ENCODE measurements around the gene STT3B.

STT3B gene

DNA sequence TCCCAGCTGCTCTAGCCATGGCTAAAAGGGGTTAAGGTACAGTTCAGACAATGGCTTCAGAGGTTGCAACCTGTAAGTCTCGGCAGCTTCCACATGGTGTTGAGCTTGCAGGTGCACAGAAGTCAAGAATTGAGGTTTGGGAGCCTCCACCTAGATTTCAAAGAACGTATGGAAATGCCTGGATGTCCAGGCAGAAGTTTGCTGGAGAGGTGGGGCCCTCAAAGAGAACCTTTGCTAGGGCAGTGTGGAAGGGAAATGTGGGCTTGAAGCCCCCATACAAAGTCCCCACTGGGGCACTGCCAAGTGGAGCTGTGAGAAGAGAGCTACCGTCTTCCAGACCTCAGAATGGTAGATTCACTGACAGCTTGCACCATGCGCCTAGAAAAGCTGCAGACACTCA lies 73.7 kb downstream of the STT3B start:
- DNase-seq = no peak

DNA sequence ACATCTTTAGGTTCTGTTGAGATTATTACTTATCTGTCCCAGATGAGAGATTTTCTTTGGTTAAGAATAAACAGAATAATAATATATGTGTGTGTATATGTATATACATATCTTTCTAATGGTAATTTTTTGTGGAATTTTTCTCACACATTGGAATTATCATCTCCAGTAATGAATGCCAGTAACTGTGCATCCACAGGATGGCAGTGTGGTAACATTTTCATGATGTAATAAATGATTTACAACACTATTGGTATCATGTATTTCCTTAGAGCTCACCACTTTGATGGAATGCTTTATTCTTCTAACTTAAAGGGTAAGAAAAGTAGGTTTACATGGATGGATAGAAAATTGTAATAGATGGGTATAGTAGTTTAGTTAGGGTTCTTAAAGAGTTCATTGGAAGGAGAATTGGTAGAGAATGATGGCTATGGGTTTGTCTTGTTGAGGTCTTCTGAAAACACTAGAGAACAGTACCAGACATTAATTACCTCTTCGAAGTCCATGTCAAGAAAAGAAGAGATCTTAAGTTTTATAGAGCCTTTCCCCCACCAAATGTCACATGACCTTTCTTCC lies 78.1 kb downstream of the STT3B start:
- no peak for DNase-seq

DNA sequence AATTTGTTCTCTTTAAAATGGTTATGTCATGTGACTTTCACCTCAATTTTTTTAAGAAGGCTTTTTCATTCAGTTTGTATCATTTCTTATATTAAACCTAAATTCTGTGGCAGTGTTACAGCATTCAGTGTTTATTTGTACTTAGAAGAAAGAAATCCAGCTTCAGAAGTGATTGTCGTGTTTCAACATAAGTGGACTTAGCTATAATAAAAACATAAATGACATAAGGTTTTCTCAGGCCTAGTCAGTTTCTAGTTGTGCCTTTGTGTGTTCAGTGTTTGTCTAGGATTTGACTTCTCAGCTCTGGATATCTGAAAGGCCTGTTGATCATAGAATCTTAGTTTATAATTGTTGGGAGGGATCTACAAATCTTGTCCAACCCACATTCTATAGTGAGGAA lies 80.5 kb downstream of the STT3B start:
- DNase-seq = no peak

- no peak for DNase-seq
These were observed 80.9 kb downstream of the STT3B start for GRCh38 chr3:31613654-31614053.

DNA sequence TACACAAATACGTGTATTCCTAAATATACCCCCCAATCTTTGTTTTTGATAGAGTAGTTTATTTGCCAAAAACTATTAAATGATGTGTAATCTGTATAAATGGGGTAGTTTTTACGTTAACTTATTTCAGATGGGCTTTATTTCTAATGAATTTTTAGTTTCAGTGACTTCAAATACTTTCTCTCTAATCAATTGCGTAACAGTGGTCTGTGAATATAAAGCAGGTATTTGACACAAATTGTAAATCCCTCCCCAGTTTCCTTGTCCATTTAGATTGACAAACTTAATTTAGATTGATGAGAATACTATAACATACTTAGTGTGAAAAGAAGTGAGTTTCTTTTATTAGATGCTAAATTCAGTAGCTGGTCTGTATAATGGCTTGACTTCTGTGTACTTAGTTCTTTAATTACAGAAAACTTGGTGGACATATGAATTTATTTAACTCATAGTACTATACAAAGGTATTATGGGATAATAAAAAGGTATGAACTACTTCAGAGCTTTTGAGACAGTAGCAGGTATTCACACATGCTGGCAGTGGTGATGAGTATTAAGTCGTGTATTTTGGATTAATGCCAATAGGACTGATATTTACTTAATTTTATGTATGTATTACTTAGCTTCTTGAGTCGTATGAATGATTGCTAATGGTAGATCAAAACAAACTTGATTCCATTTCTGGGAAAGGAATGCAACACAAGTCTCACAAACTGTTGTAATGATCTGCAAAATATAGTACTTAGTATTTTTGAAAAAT lies 81.6 kb downstream of the STT3B start:
- peak; percentile 41 for DNase-seq

DNA sequence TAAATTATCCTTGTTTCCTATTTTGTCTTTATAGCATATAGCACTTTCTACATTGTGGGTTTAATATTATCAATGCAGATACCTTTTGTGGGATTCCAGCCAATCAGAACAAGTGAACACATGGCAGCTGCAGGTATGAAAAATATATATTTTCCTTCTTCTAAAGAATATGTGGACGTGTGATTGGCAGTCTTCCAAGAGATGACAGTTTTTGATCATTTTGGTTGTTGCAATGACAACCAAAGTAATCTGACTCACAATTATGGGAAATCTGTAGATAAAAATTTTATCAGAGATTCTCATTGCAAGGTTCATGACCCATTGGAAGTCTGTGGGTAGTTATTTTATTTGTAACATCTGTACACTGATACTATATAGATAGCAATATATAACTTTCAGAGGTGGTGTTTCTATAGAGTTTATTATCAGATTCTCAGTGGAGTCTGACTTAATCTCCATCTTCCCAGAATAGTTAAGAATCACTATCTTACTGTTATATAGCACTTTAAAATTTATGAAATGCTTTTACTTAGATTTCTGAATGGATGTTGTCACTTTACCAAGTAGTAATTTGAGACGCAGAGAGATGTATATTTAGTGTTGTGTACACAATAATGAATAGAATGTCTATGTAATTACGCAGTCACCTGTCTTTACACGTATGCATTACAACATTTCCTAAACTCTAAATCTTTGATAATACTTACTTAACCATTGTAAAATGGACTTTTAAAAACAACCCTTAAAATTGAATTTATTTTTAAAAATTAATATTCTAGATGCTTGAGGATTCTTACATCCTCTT lies 82.5 kb downstream of the STT3B start:
- peak; percentile 25 for DNase-seq

DNA sequence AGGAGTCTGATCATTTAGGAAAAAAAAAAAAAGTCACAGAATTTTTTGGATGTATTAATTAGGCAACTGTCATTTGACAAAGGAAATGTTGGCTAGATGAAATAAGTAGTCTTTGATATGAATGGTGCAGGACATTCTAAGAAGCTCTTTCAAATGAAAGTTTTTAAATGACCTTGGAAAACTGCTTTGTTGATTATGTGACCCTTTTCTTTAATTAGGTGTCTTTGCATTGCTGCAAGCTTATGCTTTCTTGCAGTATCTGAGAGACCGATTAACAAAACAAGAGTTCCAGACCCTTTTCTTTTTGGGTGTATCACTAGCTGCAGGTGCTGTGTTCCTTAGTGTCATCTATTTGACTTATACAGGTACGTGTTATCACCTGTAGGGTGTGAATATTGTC lies 84.0 kb downstream of the STT3B start:
- no peak for DNase-seq

DNA sequence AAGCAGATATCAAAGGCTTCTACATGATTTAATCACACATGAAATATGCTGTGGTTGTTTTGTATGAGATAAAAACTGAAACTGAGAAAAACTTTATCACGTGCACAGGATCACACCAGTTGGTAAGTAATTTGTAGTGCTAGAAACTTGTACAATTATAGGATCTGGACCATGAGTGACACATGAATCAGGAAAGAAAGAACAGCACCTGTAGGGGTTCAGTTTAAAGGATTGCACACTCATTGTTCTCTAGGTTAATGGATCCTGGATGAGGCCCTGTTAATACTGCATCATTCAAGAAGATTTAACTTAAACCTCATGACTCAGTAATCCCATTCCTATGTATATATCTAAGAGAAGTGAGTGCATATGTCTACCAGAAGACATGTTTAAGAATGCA lies 87.9 kb downstream of the STT3B start:
- DNase-seq = no peak

GRCh38 chr3:31621314-31621713 lies 88.6 kb downstream of the STT3B start:
- DNase-seq = no peak

- DNase-seq = no peak
These were observed 90.0 kb downstream of the STT3B start for GRCh38 chr3:31622636-31623288.

DNA sequence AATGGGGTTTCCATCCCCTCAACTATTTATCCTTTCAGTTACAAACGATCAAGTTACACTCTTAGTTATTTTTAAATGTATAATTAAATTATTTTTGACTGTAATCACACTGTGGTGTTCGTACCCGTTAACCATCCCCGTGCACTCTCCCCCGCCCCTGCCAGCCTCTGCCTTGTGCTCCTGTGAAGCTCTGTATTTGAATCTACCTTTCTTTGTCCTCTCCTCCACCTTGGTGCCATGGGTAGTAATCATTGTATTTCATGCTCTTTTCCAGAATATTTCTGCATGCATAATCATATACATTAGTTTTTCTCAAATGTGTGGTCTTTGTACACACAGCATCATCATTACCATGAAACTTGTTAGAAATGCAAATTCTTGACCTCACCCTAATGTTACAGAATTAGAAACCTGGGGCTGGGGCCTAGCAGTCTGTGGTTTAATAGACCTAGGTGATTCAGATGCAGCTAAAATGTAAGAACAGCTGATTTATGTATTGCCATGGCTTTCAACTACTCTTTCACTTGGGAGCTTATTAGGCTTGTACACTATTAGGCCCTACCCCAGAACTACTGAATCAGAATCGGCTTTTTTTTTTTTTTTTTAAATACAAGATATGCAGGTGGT lies 91.5 kb downstream of the STT3B start:
- no peak for DNase-seq

- DNase-seq = no peak
These were observed 92.6 kb downstream of the STT3B start for GRCh38 chr3:31625358-31625757.

DNA sequence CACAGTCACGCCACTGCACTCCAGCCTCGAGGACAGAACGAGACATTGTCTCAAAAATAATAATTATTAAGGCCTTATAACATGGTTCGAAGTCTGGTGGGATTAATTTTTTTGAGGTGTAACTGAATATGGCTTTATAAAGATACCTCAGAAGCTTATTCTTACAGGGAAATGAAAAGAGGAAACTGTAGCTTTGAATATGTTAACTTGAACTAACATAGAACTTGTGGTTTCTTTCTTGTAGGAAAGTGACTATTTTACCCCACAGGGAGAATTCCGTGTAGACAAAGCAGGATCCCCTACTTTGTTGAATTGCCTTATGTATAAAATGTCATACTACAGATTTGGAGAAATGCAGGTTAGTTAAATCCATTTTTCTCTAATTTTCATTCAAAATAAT lies 96.3 kb downstream of the STT3B start:
- DNase-seq = no peak

GRCh38 chr3:31634476-31634875 lies 101.8 kb downstream of the STT3B start:
- DNase-seq = no peak

DNA sequence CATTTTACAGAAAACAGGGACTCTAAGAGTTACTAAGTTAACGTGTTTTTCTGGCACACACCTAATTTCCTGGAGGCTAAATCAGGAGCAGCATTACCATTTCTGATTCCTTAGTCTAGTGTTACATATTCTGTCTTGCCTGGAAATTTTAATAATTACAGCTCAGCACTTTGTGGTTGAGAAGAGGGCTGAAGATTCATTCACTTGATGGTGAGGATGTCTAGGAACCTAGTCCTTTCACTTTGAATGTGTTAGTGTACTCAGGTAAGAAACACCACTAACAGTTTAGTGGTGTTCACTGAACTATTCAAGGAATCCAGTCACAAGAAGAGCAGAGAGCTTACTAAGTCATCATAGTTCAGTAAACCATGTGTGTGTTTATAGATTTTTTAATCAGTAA lies 102.8 kb downstream of the STT3B start:
- no peak for DNase-seq

- DNase-seq = no peak
These were observed 103.3 kb downstream of the STT3B start for GRCh38 chr3:31636049-31636448.

DNA sequence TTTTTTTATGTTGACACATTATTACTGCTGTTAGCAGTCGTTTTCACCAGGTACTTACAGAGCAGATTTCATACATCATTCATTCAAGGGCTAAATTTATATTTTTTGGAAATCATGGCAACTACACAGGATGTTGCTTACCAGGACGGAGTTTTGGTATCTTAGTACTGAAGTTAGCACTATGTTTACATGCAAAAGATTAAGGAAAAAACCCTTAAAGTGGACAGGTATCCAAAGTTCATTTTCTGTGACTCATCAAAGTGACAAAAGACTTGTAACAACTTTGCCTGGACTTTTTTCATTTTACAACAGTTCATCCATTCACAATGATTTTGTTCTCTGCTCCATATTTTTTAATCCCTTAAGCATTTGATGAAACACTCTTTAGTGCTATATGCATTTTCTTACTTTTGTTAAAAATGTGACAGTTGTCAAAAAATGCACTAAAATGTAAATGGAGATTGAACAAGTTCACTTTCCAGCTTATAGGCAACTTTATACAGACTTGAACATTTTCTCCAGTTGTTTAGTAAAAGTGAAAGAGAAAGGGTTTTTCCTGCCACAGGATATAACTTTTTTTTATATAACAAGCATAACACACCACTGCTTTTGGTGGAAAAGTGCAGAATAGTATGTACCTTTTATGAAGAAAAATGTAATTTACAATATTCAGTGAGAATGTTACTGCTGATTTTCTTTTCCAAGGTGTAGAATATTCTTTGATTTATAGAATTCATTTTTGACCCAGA lies 104.1 kb downstream of the STT3B start:
- no peak for DNase-seq

DNA sequence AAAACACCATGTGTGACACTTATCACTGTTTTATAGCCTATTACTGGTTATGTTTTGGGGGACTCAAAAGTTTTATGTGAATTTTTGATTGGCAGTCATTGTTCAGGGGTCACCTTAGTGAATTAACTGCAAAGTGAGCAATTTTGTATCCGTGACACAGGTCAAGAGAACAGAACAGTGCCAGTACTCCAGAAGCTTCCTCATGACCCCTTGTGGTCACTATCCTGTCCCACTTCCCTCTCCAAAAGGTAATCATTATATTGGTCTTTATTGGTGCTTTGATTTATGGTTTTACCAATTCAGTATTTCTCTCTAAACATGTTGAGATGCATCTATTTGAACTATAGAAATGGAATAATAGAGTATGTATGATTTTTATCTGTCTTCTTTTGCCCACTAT lies 107.1 kb downstream of the STT3B start:
- DNase-seq = no peak

- DNase-seq = no peak
These were observed 112.5 kb downstream of the STT3B start for GRCh38 chr3:31645256-31645655.

DNA sequence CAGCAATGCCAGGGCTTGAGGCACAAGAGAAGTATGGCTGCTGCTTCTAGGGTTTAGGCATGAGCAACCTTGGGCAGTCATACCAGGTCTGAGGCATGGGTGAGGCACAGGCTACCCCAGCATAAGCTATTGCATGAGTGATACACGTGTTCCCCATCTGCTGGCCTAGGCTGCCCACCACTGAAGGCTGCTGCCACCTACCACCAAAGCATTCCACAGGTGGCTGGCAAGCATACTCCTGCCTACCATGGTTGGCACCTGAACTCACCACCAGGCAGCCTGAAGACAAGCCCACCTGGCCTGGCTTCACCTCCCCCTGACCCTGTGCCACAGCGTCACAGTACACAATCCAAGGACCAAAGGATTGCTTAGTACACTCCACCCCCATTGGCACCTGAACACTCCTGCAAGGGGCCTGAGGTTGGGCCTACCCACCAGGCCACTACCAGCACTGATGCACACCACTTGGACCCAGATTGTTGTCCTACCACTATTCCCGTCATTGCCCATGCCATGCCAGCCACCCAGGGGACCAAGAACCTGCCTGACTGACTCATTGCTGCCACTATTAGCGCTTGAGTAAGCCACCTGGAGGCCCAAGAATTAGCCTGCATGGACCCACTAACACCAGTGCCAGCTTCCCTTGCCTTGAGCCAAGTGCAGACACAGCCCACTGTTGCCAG lies 115.7 kb downstream of the STT3B start:
- no peak for DNase-seq

DNA sequence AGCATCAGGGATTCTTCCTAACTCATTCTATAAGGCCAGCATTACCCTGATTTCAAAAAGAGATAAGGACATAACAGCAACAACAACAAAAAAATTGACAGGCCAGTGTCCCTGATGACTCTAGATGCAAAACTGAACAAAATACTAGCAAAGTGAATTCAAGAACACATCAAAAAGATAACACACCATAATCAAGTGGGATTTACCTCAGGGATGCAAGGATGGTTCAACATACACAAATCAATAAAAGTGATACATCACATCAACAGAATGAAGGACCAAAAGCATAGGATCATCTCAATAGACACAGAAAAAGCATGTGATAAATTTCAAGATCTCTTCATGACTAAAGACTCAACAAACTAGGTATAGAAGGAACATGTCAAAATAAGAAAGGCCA lies 119.6 kb downstream of the STT3B start:
- DNase-seq = no peak

DNA sequence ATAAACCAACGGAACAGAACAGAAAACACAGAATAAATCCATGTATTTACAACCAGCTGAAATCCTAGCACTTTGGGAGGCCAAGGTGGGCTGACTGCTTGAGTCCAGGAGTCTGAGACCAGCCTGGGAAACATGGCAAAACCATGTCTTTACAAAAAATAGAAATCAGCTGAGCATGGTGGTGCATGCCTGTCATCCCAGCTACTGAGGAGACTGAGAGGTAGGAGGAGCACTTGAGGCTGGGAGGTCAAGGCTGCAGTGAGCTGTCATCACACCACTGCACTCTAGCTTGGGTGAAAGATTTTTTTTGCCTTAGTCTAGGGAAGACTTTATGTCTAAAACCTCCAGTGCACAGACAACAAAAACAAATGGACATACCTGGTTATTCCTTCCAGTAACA lies 120.7 kb downstream of the STT3B start:
- DNase-seq = no peak
